Neural progenitor cell (in vitro differentiated cells): ENCODE data around the gene PDE9A.

ENCODE experiments used
- EZH2 ChIP-seq: fragments of 200-600 bp; sonication (generic); IDR thresholded peaks from 2 replicates; pipeline ENCODE4 v1.6.1; 2017; ENCODE audit warnings: antibody characterized with exemption, mild to moderate bottlenecking, moderate library complexity
- EZH2phosphoT487 ChIP-seq: fragments of 200-600 bp; sonication (generic); IDR thresholded peaks from 2 replicates; pipeline ENCODE4 v1.6.1; 2017; ENCODE audit warnings: antibody characterized with exemption
- TF ChIP-seq, protein P1 (sequence below): fragments of 200-600 bp; sonication (generic); IDR thresholded peaks from 2 replicates; pipeline ENCODE4 v1.5.1; 2017; ENCODE audit warnings: antibody characterized with exemption, mild to moderate bottlenecking

DNA sequence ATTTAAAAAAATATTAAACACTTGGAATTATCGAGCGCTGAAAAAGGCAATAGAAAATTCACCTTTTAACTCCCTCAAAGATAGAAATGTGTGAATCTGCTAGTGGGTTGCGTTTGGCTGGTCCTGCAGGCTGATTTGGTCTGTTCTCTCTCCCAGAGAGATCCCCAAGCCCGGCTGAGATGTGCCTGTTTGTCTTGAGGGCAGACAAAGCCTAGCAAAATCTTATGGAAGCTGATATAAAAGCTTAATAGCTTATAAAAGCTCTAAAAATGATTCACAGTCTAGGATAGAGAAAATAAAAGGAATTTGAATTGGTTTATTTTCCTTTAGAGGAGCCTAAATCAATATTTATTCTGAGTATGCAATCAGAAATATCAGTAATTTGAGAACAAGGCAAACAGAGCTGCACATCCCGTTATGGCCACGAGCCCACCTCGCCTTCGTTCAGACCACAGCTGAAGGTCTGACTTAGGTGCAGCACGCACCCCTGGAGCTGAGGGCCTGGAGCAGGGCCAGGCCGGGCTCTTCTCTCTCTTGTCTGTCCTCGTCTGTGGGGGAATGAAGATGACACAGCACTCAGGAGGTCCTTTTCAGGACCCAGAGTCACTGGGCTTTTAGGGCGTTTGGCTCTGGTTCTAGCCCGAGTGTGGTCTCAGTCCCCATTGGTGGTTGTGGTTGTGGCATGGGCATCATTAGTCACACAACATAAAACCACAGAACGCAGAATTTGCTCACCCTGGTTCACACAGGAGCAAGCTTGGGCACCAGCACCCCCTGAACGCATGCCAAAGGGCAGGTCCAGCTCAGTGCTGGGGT lies 18.6 kb downstream of the PDE9A start:
- TF ChIP-seq EZH2 = no peak
- TF ChIP-seq, protein P1, sequence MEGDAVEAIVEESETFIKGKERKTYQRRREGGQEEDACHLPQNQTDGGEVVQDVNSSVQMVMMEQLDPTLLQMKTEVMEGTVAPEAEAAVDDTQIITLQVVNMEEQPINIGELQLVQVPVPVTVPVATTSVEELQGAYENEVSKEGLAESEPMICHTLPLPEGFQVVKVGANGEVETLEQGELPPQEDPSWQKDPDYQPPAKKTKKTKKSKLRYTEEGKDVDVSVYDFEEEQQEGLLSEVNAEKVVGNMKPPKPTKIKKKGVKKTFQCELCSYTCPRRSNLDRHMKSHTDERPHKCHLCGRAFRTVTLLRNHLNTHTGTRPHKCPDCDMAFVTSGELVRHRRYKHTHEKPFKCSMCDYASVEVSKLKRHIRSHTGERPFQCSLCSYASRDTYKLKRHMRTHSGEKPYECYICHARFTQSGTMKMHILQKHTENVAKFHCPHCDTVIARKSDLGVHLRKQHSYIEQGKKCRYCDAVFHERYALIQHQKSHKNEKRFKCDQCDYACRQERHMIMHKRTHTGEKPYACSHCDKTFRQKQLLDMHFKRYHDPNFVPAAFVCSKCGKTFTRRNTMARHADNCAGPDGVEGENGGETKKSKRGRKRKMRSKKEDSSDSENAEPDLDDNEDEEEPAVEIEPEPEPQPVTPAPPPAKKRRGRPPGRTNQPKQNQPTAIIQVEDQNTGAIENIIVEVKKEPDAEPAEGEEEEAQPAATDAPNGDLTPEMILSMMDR = no peak
- TF ChIP-seq EZH2phosphoT487 = no peak
